Fibroblast of lung (primary cell): ENCODE data around the gene ZGPAT. TPM values are rescaled to one million over a fixed set of nuclear protein-coding genes. Genes with fewer than 3 reads are reported as not detected.

Source experiments
- DNase-seq, 2 donors: peaks; one replicate each; pipeline versions ENCODE4 v3.0.0 to v3.0.0-alpha.2; 2010; ENCODE audit warnings: low read depth in 2 of 2
- H2AFZ ChIP-seq: 2 replicates; pipeline ENCODE4 v1.5.1; 2012; ENCODE audit warnings: low read length, control low read depth, inconsistent platforms
- H3K27ac ChIP-seq: 2 replicates; pipeline ENCODE4 v1.5.1; 2011; ENCODE audit warnings: low read length, control low read depth; ENCODE audit not compliant: insufficient read depth
- H3K27me3 ChIP-seq: 2 replicates; pipeline ENCODE4 v1.5.1; 2011; ENCODE audit warnings: mild to moderate bottlenecking, low read length; ENCODE audit not compliant: control insufficient read depth, insufficient read depth
- H3K36me3 ChIP-seq: 2 replicates; pipeline ENCODE4 v1.5.1; 2011; ENCODE audit warnings: low read length; ENCODE audit not compliant: control insufficient read depth, insufficient read depth
- H3K4me1 ChIP-seq: 2 replicates; pipeline ENCODE4 v1.5.1; 2011; ENCODE audit warnings: low read length; ENCODE audit not compliant: control insufficient read depth, insufficient read depth; ENCODE audit errors: extremely low read depth
- H3K4me2 ChIP-seq: 2 replicates; pipeline ENCODE4 v1.5.1; 2011; ENCODE audit warnings: low read length, control low read depth; ENCODE audit not compliant: insufficient read depth; ENCODE audit errors: extremely low read depth
- H3K4me3 ChIP-seq, 4 experiments: fragments of 200-600 bp in 1 of 4; sonication (generic) in 1 of 4; replicated peaks in 1 of 4; 2 replicates each; pipeline ENCODE4 v1.5.1; 2011 to 2016; ENCODE audit warnings: low read length in 4 of 4, low read depth in 3 of 4, mild to moderate bottlenecking in 3 of 4, control low read depth in 2 of 4, inconsistent platforms in 1 of 4, mixed read lengths in 1 of 4; ENCODE audit not compliant: insufficient read depth in 1 of 4; ENCODE audit errors: control extremely low read depth in 1 of 4
- H3K79me2 ChIP-seq: 2 replicates; pipeline ENCODE4 v1.5.1; 2012; ENCODE audit warnings: mild to moderate bottlenecking, low read length, inconsistent platforms; ENCODE audit not compliant: control insufficient read depth, insufficient read depth
- H3K9ac ChIP-seq: 2 replicates; pipeline ENCODE4 v1.5.1; 2011; ENCODE audit warnings: mild to moderate bottlenecking, low read length, control low read depth; ENCODE audit not compliant: insufficient read depth
- H3K9me3 ChIP-seq: 2 replicates; pipeline ENCODE4 v1.5.1; 2012; ENCODE audit warnings: low read depth, low read length; ENCODE audit not compliant: control insufficient read depth, insufficient read depth
- H4K20me1 ChIP-seq: 2 replicates; pipeline ENCODE4 v1.5.1; 2011; ENCODE audit warnings: low read length; ENCODE audit not compliant: control insufficient read depth, insufficient read depth; ENCODE audit errors: extremely low read depth
- EZH2 ChIP-seq: IDR thresholded peaks from 2 replicates; pipeline ENCODE4 v1.5.1; 2012; ENCODE audit warnings: low read length, control low read depth, mild to moderate bottlenecking; ENCODE audit errors: missing control alignments
- polyA plus RNA-seq, 2 donors: library from polyadenylated mRNA; depleted of rRNA in 1 of 2; stranded (reverse) in 1 of 2; unstranded in 1 of 2; fragments of >200 nt; gene quantifications; 2 replicates each; pipeline ENCODE4 v1.2.1, GENCODE V29; 2011 to 2012; ENCODE audit warnings: missing spikeins in 1 of 2
- total RNA-seq: library from RNA; depleted of rRNA; stranded (reverse); fragments of >200 nt; gene quantifications from 2 replicates; pipeline ENCODE4 v1.2.1, GENCODE V29; 2014
- TF ChIP-seq, protein P1 (sequence below), 2 donors: IDR thresholded peaks in 1 of 2; conservative IDR thresholded peaks in 1 of 2; 1 replicate in 1 of 2; 2 replicates in 1 of 2; pipeline ENCODE4 v1.5.1; 2011 to 2012; ENCODE audit warnings: low read length in 2 of 2, control low read depth in 1 of 2, inconsistent platforms in 1 of 2, low read depth in 1 of 2, mild to moderate bottlenecking in 1 of 2

ZGPAT gene
- total and polyA plus RNA-seq, 2 donors (not counting 1 experiment from before 2014, with no cell fraction given), result 7.6 to 10.7 TPM

DNA sequence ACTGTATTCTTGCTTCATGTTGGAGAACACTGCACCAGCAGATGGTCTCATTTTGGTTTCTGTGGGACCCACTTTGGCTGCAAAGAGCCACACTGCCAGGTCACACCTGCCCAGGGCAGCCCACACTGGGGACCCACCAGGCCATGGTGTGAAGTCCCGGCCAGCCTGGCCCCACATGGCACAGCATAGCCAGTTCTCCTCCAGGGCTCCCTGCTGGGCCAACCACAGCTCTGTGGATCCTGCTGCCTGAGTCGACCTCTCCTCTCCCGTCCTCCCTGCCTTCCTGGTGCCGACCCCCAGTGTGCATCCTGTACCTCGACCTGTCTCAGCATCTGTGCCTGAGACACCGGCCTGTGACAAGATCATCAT, 3.1 kb upstream of the ZGPAT start:
- no peaks in the 10 kb centered on the region for H4K20me1 ChIP-seq
- no peak overlapping the region for H2AFZ ChIP-seq
- peaks cover 37% of the 10 kb centered on the region for H3K36me3 ChIP-seq
- H3K4me1 ChIP-seq, result peaks cover 9% of the 10 kb centered on the region
- TF ChIP-seq, protein P1, sequence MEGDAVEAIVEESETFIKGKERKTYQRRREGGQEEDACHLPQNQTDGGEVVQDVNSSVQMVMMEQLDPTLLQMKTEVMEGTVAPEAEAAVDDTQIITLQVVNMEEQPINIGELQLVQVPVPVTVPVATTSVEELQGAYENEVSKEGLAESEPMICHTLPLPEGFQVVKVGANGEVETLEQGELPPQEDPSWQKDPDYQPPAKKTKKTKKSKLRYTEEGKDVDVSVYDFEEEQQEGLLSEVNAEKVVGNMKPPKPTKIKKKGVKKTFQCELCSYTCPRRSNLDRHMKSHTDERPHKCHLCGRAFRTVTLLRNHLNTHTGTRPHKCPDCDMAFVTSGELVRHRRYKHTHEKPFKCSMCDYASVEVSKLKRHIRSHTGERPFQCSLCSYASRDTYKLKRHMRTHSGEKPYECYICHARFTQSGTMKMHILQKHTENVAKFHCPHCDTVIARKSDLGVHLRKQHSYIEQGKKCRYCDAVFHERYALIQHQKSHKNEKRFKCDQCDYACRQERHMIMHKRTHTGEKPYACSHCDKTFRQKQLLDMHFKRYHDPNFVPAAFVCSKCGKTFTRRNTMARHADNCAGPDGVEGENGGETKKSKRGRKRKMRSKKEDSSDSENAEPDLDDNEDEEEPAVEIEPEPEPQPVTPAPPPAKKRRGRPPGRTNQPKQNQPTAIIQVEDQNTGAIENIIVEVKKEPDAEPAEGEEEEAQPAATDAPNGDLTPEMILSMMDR (conservative IDR thresholded peaks at IDR 0.05 in 1 of 2, IDR thresholded peaks at IDR 0.05 in 1 of 2; ENCODE audit: low read depth in 1 of 2, low read length in 2 of 2), result no peak
- DNase-seq, result no peak
- no peak overlapping the region for H3K4me3 ChIP-seq
- no peak overlapping the region for H3K9ac ChIP-seq
- H3K9me3 ChIP-seq, result no peaks in the 10 kb centered on the region
- no peaks in the 10 kb centered on the region for H3K27me3 ChIP-seq
- no peak overlapping the region for H3K27ac ChIP-seq
- no peak overlapping the region for H3K4me2 ChIP-seq
- peaks cover 47% of the 10 kb centered on the region for H3K79me2 ChIP-seq

DNA sequence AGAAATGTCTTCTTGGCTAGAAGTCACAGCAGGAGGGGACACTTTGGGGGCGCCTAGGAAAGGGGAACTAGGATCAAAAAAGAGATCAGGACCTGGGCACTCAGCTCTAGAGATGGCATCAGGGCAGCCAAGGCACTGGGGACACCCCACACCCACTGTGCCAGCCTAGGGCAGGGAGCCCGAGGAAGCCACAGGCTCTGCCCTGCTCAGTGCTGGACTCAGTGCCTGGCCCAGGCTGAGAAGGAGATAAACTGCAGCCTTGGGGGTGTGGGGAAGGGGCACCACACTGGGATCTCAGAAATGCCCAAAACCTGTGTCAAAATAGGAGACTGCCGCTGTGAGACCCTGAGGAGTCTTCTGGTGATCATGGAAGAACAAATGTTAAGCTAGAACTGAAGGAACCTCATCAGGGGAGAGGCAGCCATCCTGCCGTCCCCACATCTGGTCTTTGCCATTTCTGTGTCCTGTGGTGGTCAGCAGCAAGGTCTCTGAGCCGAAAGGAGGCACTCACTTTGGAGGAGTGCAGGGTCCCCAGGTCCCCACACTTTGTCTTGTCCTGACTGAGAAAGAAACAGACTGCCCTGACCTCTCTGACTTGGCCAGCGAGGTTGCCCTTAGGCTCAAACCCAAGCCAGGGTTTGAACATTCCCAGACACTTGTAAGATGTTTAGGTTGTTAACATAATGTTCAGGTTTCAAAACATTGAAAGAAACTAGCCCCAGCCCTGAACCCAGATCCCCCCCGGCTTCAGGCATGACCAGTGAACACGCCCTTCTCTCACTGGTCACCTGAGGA, 2.4 kb upstream of the ZGPAT start:
- H2AFZ ChIP-seq, result no peak overlapping the region
- peaks cover 32% of the 10 kb centered on the region for H3K36me3 ChIP-seq
- no peak overlapping the region for H3K4me3 ChIP-seq
- no peak overlapping the region for H3K9ac ChIP-seq
- H3K9me3 ChIP-seq, result no peaks in the 10 kb centered on the region
- H3K4me2 ChIP-seq, result peak overlapping the region; percentile 99
- H4K20me1 ChIP-seq, result no peaks in the 10 kb centered on the region
- H3K27me3 ChIP-seq, result no peaks in the 10 kb centered on the region
- peaks cover 9% of the 10 kb centered on the region for H3K4me1 ChIP-seq
- TF ChIP-seq, protein P1 (conservative IDR thresholded peaks at IDR 0.05 in 1 of 2, IDR thresholded peaks at IDR 0.05 in 1 of 2; ENCODE audit: low read depth in 1 of 2, low read length in 2 of 2), result no peak
- TF ChIP-seq EZH2, result no peak
- peaks cover 49% of the 10 kb centered on the region for H3K79me2 ChIP-seq
- no peak overlapping the region for H3K27ac ChIP-seq
- no peak for DNase-seq

DNA sequence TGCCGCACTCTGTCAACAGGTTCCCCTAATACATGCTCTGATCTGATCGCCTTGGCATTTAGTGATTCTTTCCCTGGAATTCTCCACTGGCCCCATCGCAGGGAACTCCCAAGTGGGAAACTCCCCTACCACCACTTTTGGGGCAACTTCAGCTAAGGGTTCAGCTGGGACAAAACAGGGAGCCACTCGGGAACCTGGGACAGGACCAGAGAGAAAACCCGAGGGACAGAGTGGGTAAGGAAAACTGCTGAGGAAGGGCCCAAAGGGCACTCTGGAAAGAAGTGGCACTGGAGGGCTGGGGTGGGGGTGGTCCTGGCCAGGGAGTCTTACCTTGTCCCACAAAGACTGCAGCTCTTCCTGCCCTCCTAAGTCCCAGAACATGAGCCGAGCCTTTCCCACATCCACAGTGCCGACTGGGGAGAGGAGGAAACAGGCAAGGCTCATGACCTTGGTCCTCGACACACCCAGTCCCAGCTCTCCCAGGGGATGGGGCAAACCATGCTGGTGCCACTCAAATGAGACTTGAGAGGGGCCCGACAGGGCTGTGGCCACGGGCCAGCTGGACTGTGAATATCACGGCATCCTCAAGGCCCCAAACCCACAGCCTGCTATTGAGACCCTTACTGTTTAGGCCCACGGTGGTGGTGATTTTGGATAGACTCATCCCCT, 1.7 kb upstream of the ZGPAT start:
- Histone ChIP-seq H3K9me3 (no peaks in the 10 kb centered on the region), H3K79me2 (peaks cover 53% of the 10 kb centered on the region), H3K27ac (peak overlapping the region; percentile 80), H3K9ac (peak overlapping the region; percentile 91), H4K20me1 (no peaks in the 10 kb centered on the region), H3K4me1 (peaks cover 9% of the 10 kb centered on the region), H2AFZ (no peak overlapping the region), H3K36me3 (peaks cover 33% of the 10 kb centered on the region), H3K4me3 (peak overlapping the region; percentile 62 to 89 (median 74)), H3K27me3 (no peaks in the 10 kb centered on the region), H3K4me2 (peak overlapping the region; percentile 99)
- no peak for DNase-seq
- TF ChIP-seq, protein P1 (conservative IDR thresholded peaks at IDR 0.05 in 1 of 2, IDR thresholded peaks at IDR 0.05 in 1 of 2; ENCODE audit: low read depth in 1 of 2, low read length in 2 of 2), result no peak
- TF ChIP-seq EZH2, result no peak
